GM18867 (cell line): ENCODE measurements around the gene SLC18A2.
"Not testable (repeated sequence)": the region's sequence is repeated elsewhere in the genome, so short reads cannot be mapped to it uniquely, and the experiment has no call there.

ENCODE experiments used
- ATAC-seq: cut with Tn5 transposase; IDR thresholded peaks from one replicate; pipeline ENCODE4 v1.9.1; 2021; ENCODE audit warnings: mild to moderate bottlenecking, moderate library complexity; ENCODE audit not compliant: unreplicated experiment

The SLC18A2 gene

DNA sequence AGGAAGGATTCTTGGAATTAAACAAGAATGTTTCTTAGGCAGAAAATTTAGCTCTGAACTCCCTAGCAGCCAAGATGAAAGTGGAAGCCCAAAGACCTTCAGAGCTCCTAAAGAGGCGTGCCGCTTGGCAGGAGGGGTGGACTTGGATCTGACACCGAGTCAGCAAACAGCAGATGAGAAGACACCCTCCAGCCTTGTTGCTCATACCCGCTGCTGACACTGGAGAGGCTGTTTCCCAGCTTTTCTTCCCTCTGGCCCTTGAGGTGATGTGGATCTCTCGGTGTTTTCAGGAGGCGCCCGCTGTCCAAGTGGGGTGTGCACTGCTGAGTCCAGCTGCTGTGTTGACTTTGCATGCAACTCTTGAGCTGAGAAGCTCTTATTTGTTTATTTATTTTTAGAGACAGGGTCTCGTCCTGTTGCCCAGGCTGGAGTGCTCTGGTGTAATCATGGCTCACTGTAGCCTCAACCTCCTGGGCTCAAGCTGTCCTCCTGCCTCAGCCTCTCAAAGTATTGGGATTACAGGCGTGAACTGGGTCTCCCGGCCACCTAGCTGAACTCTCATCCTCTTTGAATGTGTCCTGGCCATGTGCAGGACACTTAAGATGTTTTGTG is 21.5 kb downstream of the SLC18A2 start:
- no peak for ATAC-seq

DNA sequence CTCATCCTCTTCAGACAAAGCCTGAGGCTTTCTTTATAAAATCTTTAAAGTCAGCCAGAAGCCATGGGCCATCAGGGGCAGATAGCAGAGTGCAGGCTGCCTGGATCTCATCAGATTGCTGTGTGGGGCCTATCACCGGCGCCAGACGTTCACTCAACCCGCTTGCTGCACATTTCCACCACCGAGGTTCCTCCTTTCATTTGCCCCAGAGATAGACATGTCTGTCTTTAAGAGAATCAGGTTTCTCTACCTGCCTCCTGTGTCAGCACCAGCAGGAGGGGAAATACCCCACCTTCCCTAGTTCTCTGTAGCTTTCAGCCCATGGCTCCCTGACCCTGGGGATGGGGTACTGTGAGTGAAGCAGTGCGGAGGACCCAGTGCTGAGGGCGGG is 22.0 kb downstream of the SLC18A2 start:
- ATAC-seq, result no peak

DNA sequence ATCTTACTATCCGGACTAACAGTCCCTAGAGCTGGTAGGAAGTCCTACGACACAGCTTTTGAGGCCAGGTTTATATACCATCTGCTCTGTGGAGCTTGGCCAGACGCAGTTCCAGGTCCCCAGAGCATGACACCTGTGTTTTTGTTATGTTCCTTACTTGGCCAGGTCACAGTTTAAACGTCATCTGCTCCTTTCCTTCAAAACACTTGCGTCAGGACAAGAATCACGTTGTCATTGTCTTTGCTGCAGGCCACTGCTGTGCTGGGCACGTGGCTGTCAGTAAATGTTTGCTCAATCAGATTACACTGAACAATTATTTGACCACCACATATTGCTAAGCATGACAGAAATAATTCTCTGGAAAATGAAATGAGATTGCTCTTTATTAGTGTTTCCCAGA is 23.9 kb downstream of the SLC18A2 start:
- no peak for ATAC-seq

DNA sequence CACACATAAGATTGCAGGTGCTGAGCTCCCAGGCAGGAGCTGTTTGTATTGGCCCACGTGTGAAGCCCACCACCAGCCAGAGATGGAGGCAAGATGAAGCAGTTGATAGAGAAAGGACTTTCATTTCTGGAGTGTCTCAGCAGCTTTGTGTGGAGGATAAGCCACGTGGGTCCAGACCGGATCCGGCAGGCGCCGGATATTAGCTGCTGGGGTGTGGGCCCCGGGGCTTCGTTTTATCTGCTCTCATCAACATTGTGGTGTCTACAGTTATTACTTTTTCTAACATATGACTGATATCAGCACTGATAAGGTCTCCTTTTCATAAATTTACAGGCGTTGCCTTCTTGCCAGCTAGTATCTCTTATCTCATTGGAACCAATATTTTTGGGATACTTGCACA is 25.5 kb downstream of the SLC18A2 start:
- ATAC-seq, result no peak

DNA sequence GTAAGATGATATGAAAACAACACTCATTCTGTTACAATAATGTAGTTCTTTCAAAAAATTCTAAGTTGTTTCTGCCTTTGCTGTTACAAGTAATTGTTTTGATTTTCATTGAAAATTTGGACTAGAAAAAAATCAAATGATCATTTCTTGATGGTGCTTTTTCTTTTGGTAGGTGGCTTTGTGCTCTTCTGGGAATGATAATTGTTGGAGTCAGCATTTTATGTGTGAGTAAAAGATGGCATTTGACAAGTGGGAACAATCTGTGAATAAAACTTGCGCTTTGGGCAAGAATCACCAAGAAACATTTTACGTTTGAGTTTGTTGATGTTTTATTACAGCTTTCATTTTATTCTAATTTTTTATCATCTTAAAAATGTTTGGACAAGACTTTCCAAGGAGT is 25.9 kb downstream of the SLC18A2 start:
- ATAC-seq, result no peak

DNA sequence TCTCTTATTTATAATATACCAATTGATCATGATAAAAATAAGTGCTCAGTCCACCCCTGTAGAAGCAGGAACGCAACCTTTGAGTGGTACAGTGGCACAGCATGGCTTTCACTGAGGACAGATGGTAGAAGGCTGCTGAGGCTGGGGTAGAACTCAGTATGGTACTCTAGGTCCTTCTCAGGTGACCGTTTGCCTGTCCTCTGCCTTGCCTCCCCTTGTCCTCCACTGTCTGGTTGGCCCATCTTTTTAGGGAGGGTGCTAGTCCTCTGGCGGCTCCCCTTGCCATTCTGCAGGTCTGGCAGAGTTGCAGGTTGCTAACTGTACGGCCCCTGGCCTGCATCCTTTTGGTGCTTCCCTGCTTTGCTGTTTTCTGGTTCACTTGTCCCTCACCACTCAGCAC is 27.3 kb downstream of the SLC18A2 start:
- no peak for ATAC-seq

DNA sequence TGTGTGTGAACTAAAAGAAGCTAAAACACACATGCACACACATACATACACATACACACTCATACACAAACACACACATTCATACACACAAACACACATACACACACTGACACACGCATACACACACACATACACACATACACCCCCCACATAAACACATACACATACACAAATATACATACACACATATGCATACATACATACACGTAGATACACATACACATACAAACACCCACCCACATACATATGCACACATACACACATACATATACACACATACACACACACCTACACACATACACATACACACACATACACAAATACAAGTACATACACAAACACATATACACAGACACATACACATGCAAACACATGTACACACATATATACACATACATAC is 28.0 kb downstream of the SLC18A2 start:
- no peak for ATAC-seq

DNA sequence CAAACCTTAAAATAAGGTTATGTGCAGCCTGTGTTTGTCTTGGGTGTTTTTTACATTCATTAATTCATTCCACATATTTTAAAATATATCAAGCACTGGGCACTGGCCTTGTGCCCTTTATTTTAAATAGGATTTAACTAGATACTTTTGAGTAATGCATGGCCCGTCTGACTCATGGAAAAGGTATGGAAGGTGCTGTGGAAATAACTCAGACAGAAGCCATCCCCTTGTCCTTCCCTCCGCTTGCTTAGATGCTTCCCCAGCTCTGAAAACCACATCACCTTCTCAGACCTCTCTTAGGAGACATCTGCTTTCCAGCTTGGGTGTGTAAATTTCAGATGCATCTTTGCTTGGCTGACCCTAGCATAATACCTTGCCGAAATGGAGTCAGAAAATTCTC is 30.5 kb downstream of the SLC18A2 start:
- no peak for ATAC-seq

DNA sequence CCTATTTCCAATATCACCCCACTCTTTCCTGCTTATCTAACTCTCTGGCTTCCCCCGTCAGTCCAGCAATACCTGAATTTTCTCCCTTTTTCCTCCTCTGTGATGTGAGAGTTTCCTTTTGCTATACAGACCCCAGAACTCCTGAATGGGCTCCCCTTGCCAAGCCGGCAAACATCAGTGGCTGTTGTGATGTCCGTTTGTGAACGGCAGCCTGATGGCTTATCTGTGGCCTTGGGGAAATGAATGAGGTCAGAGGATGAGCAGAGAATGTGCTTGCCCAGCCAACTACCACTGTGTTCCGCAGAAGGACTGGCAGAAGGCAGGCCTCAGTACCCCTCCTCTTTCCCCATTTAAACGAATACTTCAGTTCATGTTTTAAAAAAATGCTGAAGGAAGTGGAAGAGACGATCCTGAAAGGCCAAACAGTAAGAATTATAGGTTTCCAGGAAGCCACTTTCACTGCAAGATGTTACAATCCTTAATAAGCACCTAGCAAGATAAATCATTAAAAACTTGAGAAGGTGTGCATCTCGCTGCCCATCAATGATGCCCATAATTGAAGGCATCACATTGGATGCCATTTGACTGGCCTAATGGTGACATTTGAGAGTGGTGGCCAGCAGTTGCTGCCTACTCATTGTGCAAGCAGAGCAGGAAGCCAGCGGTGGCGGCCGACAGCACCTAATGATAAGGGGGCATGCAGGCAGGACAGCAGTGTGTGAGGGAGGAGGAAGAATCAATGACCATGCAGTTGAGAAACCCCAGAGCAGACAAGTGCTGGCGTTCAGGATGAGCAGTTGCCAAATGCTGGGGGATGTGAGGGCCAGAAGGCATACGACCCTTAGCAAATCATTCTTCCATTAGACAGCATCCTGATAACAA is 31.5 kb downstream of the SLC18A2 start:
- ATAC-seq, result no peak

DNA sequence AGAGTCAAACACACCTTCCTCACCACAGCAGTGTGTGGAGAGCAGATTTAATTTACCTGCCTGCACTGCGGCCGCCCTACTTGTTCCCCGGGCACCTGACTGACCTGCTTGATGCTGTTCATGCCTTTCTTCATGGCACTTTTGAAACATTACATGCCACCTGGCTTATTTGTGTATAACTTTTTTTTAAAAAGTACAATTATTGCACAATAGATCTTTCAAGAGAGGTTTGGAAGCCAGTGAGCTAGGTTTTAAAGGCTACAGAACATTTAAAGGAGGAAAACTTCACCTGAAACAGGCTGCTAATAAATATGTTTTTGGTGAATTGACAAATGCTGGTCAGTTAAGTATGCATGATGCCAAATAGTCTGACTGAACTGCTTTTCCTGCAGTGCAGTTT is 33.1 kb downstream of the SLC18A2 start:
- no peak for ATAC-seq

DNA sequence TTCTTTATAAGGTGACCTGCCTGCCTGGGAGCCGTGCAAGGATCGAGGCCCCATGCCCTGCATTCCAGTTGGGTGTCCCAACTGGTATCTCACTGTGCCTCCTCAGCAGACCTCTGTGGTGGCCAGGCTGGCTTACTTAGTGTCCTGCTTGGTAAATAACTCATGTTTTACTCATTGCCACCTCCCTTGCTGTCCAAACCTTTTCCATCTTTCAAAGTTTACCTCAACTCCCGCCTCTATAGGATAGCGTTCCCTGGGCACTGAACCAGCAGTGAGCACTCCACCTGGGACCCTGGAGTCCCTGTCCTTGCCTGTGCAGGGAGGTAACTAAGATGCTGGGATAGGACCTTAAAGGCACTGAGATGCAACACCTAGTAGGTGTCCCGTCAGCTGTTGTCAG is 33.6 kb downstream of the SLC18A2 start:
- no peak for ATAC-seq

DNA sequence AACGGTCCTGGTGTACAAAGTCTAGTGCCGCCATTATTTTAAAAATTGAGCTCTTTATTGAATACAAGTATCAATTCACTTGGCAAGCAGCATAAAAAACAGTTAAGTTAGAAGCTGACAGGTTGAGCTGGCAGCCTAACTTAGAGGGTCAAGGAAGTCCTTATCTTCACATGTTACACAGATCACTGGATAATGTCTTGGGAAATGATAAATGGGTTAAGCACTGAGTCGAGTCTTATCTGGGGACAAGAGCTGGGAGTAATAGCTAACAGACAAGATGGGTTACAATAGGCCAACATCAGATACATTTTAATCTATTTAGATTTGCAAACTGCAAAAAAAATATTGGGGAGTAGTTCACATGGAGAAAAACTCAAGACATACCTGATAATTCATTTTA is 34.2 kb downstream of the SLC18A2 start:
- no peak for ATAC-seq

DNA sequence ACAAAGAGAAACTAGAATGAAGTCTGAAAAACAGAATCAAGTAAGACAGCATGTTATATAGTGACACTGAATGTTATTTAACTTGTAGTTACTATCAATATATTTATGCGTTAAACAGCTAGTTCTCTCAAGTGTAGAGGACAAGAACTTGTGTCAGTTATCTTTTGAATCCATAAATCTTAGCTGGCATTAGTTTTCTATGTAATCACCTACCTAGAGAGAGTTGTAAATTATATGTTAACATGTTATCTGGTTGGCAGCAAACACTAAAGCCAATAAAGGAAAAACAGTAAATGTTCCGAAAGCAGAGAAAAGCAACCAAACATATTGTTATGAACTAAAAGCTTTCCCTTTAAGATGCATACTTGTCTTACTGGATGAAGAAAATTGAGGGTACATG is 36.8 kb downstream of the SLC18A2 start:
- ATAC-seq, result no peak

DNA sequence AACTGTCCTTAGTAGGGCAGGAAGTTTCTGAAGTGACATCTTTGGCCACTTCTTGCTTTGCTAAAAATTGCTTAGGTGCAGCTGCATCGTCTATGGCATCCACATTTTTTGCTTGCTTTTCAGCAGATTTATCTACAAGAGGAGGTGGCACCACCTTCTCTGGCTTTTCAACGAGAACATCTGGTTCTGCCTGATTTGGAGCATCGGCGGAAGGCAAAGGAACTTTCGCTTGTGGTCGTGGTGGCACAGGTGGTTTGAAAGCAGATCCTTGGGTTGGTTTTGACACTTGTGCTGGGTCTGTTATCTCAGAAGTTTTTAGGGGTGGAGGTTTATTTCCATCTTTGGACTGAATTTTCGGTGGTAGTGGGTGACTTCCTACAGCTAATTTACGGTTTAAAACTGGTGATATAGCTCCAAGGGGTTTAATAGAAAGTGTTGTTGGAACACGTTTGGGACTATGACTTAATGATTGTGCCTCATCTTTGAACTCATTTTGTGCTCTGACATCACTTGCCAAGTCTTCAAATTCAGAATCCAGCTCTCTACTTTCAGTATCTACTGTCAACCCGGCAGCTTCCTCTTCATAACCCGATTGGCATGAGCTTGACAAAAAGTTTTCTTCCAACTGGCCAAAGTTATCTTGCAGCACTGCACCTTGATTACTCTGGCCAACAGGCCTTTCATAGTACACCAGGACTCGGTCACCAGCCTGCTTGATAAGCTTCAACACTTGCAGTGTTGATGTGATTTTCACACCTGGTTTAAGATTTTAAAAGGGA is 44.0 kb downstream of the SLC18A2 start:
- ATAC-seq, result no peak

DNA sequence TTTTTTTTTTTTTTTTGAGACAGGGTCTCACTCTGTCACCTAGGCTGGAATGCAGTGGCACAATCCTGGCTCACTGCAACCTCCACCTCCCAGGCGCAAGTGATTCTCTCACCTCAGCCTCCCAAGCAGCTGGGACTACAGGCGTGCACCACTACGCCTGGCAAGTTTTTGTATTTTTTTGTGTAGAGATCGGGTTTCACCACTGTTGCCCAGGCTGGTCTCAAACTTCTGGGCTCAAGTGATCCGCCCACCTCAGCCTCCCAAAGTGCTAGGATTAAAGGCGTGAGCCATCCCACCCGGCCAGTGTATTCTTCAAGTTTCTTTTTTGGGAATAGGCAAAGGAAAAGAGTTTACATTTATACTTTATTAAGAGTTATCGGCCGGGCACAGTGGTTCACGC is 50.0 kb downstream of the SLC18A2 start:
- not testable (repeated sequence) for ATAC-seq

DNA sequence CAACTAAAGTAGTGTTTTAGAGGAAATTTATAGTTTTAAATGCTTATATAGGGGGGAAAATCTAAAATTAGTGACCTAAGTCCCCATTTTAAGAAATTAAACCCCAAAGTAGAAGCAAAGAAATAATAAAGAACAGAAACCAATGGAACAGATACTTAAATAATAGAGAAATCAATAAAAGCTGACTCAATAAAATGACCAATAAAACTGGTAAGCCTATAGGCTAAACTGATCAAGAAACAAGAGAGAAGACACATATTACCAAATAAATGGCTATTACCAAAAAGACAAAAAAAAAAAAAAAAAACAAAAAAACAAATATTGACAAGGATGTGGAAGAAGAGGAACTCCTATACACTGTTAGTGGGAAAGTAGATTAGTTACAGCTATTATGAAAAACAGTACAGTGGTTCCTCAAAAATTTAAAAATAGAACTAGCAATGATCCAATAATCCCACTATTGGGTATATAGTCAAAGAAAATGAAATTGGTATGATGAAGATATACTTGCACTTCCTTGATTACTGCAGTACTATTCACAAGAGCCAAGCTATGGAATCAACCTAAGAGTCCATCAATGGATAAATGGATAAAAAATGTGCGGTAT is 53.2 kb downstream of the SLC18A2 start:
- ATAC-seq, result no peak

DNA sequence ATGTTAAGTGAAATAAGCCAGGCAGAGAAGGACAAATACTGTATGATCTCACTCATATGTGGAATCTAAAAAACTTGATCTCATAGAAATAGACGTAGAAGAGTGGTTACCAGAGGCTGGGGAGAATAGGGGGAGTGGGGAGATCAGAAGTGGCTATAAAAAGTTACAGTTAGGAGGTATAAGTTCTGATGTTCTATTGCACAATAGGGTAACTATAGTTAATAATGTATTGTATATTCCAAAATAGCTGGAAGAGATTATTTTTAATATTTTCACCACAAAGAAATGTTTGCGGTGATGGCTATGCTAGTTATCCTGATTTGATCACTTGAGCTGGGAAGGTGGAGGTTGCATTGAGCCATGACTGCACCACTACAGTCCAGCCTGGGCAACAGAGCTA is 53.8 kb downstream of the SLC18A2 start:
- no peak for ATAC-seq

DNA sequence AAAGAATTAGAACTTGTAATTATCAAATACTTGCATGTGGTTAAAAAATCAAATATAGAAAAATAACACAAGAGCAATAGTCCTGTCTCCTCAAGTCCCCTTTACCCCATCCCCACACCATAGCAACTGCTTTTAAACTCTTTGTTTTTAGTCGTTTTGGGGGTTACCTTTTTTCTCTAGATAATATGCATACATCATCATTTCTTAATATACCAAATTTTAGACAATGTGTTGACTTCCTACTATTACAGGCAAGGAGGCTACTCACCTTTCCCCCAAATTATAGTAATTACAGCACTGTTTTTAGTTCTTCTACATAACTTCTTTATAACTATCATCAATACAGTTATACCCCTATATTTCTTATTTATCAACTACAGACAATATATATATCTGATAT is 57.3 kb downstream of the SLC18A2 start:
- ATAC-seq, result no peak

DNA sequence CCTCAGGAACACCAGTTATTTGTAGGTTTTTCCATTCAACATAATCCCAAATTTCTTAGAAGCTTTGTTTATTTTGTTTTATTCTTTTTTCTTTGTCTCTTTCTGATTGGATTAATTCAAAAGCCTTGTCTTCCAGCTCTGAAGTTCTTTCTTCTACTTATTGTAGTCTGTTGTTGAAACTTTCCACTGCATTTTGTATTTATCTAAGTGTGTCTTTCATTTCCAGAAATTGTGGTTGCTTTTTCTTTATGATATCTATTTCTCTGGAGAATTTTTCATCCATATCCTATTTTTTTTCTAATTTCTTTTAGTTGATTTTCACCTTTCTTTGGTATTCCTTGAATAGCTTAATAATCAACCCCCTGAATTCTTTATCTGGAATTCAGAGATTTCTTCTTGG is 58.5 kb downstream of the SLC18A2 start:
- ATAC-seq, result no peak

DNA sequence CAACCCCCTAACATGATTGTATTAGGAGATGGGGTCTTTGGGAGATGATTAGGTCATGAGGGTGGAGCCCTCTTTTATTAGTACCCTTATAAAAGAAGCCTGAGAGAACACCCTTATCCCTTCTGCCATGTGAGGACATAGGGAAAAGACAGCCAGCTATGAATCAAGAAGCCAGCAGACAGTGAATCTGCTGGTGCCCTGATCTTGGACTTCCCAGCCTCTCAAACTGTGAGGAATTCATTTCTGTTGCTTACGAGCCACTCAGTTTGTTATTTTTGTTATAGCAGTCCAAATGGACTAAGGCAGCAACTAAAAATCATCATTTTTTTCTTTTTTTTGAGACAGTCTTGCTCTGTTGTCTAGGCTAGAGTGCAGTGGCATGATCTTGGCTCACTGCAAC is 59.8 kb downstream of the SLC18A2 start:
- ATAC-seq, result no peak

DNA sequence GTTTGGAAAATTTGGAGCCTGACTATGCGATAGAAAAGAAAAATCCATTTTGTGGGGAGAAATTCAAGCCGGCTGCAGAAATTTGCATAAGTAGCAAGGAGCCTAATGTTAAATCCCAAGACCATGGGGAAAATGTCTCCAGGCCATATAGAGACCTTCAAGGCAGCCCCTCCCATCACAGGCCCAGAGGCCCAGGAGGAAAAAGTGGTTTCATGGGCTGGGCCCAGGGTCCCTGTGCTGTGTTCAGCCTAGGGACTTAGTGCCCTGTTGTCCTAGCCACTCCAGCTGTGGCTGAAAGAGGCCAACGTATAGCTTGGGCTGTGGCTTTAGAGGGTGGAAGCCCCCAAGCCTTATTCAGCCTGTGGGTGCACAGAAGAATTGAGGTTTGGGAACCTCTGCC is 62.5 kb downstream of the SLC18A2 start:
- ATAC-seq, result not testable (repeated sequence)
